Measurements from ENCODE around the gene RPS27L. TPM values are rescaled to one million over a fixed set of nuclear protein-coding genes. Genes with fewer than 3 reads are reported as not detected.

Gene RPS27L
- total and polyA plus RNA-seq, 2 donors (not counting 1 experiment from before 2014, with no cell fraction given) = 21.6 to 50.9 TPM

- ATAC-seq (ENCODE audit: low read depth) (no peak), DNase-seq (no peak)
- ChIA-PET CTCF (no interaction called here), POLR2A (no interaction called here)
- Histone ChIP-seq H3K9me3 (ENCODE audit: control extremely low read depth in 1 of 3, control insufficient read depth in 2 of 3, insufficient read depth in 1 of 3, low read length in 2 of 3) (no peaks in the 10 kb centered on the region), H3K27ac (ENCODE audit: low read length in 2 of 2) (no peak overlapping the region), H3K36me3 (replicated peaks in 1 of 2; ENCODE audit: control extremely low read depth in 1 of 2, control insufficient read depth in 1 of 2, extremely low read depth in 1 of 2, insufficient read depth in 2 of 2, low read length in 1 of 2) (peaks cover 4 to 25% of the 10 kb centered on the region in 2 experiments), H3K4me1 (ENCODE audit: control insufficient read depth in 2 of 2, insufficient read depth in 2 of 2, low read length in 2 of 2) (peaks cover 11% of the 10 kb centered on the region in 2 donors), H3K27me3 (replicated peaks in 1 of 4; ENCODE audit: control extremely low read depth in 1 of 4, control insufficient read depth in 3 of 4, insufficient read depth in 4 of 4, low read length in 3 of 4) (no peaks in the 10 kb centered on the region), H3K9ac (ENCODE audit: low read length) (no peak overlapping the region), H2AFZ (ENCODE audit: insufficient read depth, low read depth, low read length, poor library complexity, severe bottlenecking) (no peak overlapping the region), H3K4me3 (ENCODE audit: control extremely low read depth in 1 of 5, extremely low read depth in 1 of 5, insufficient read depth in 1 of 5, low read depth in 2 of 5, low read length in 4 of 5) (no peak overlapping the region), H3K79me2 (ENCODE audit: control insufficient read depth, insufficient read depth, low read length) (peaks cover 26% of the 10 kb centered on the region), H3K4me2 (replicated peaks; ENCODE audit: low read depth, low read length, poor library complexity, severe bottlenecking) (no peak overlapping the region), H4K20me1 (ENCODE audit: control insufficient read depth, insufficient read depth, low read length, poor library complexity, severe bottlenecking) (no peaks in the 10 kb centered on the region)
- intact Hi-C loops (cut with micrococcal nuclease) = loop anchor here (5.0 kb wide), 1 partner anchor 87 kb away; no protein-coding TSS in a partner anchor
- H3K4me3 Mint-ChIP-seq = peak overlapping the region; percentile 61
- H3K4me1 Mint-ChIP-seq = peaks cover 23% of the 10 kb centered on the region
- WGBS (ENCODE audit: insufficient coverage) = no CpG with 5 or more reads among the region's 3 CpGs
- no peaks in the 10 kb centered on the region for H3K9me3 Mint-ChIP-seq (ENCODE audit: insufficient read depth)
- no peak for TF ChIP-seq EZH2 (IDR thresholded peaks at IDR 0.05; ENCODE audit: borderline replicate concordance, insufficient read depth, low read depth, low read length, poor library complexity, severe bottlenecking)
- TF ChIP-seq CTCF (IDR thresholded peaks at IDR 0.05) = no peak
- peak overlapping the region; percentile 26 for H3K27ac Mint-ChIP-seq
- H3K27me3 Mint-ChIP-seq = no peaks in the 10 kb centered on the region
These were observed 1.8 kb downstream of the RPS27L start for GRCh38 chr15:63155486-63155885.

- 80% methylated on average over 1 of the region's 1 CpG for WGBS (ENCODE audit: insufficient coverage)
- Histone ChIP-seq H3K79me2 (ENCODE audit: control insufficient read depth, insufficient read depth, low read length) (peaks cover 9% of the 10 kb centered on the region), H3K27ac (ENCODE audit: low read length in 2 of 2) (no peak overlapping the region), H3K9me3 (ENCODE audit: control extremely low read depth in 1 of 3, control insufficient read depth in 2 of 3, insufficient read depth in 1 of 3, low read length in 2 of 3) (no peaks in the 10 kb centered on the region), H3K4me1 (ENCODE audit: control insufficient read depth in 2 of 2, insufficient read depth in 2 of 2, low read length in 2 of 2) (peaks cover 3 to 7% of the 10 kb centered on the region in 2 donors), H3K36me3 (replicated peaks in 1 of 2; ENCODE audit: control extremely low read depth in 1 of 2, control insufficient read depth in 1 of 2, extremely low read depth in 1 of 2, insufficient read depth in 2 of 2, low read length in 1 of 2) (peaks cover 4 to 28% of the 10 kb centered on the region in 2 experiments), H4K20me1 (ENCODE audit: control insufficient read depth, insufficient read depth, low read length, poor library complexity, severe bottlenecking) (no peaks in the 10 kb centered on the region), H3K27me3 (replicated peaks in 1 of 4; ENCODE audit: control extremely low read depth in 1 of 4, control insufficient read depth in 3 of 4, insufficient read depth in 4 of 4, low read length in 3 of 4) (no peaks in the 10 kb centered on the region), H2AFZ (ENCODE audit: insufficient read depth, low read depth, low read length, poor library complexity, severe bottlenecking) (no peak overlapping the region), H3K4me3 (ENCODE audit: control extremely low read depth in 1 of 5, extremely low read depth in 1 of 5, insufficient read depth in 1 of 5, low read depth in 2 of 5, low read length in 4 of 5) (no peak overlapping the region), H3K4me2 (replicated peaks; ENCODE audit: low read depth, low read length, poor library complexity, severe bottlenecking) (no peak overlapping the region), H3K9ac (ENCODE audit: low read length) (no peak overlapping the region)
- TF ChIP-seq CTCF (IDR thresholded peaks at IDR 0.05) (no peak), EZH2 (IDR thresholded peaks at IDR 0.05; ENCODE audit: borderline replicate concordance, insufficient read depth, low read depth, low read length, poor library complexity, severe bottlenecking) (no peak)
- POLR2A ChIA-PET = no interaction called here
- Mint-ChIP-seq H3K4me1 (peaks cover 18% of the 10 kb centered on the region), H3K27ac (no peak overlapping the region), H3K4me3 (no peak overlapping the region), H3K9me3 (ENCODE audit: insufficient read depth) (no peaks in the 10 kb centered on the region), H3K27me3 (no peaks in the 10 kb centered on the region)
- ATAC-seq (ENCODE audit: low read depth) = no peak
- CTCF ChIA-PET = no interaction called here
- intact Hi-C loops (cut with micrococcal nuclease) = no loop called here
- no peak for DNase-seq
These were observed 5.6 kb downstream of the RPS27L start for GRCh38 chr15:63151665-63152064.
